Uterus (tissue), 4 donors: ENCODE results near the gene KRT5. TPM values are rescaled to one million over a fixed set of nuclear protein-coding genes. Genes with fewer than 3 reads are reported as not detected.

Experiments
- DNase-seq, 2 donors: peaks; one replicate each; pipeline ENCODE4 v3.0.0-alpha.2; 2019 to 2020
- H3K27ac ChIP-seq, 2 donors: fragments of 200-600 bp; sonication (generic); 1 replicate in 1 of 2; 2 replicates in 1 of 2; pipeline ENCODE4 v1.5.1; 2016 to 2018
- H3K27me3 ChIP-seq, 2 donors: fragments of 200-600 bp; sonication (generic); one replicate each; pipeline ENCODE4 v1.5.1; 2018 to 2019; ENCODE audit warnings: control low read depth in 1 of 2
- H3K36me3 ChIP-seq, 2 donors: fragments of 200-600 bp; sonication (generic); one replicate each; pipeline ENCODE4 v1.5.1; 2019; ENCODE audit warnings: control low read depth in 1 of 2
- H3K4me1 ChIP-seq, 2 donors: fragments of 200-600 bp; sonication (generic); one replicate each; pipeline ENCODE4 v1.5.1; 2018 to 2019; ENCODE audit warnings: control low read depth in 1 of 2
- H3K4me3 ChIP-seq, 2 donors: fragments of 200-600 bp; sonication (generic); 1 replicate in 1 of 2; 2 replicates in 1 of 2; pipeline ENCODE4 v1.5.1; 2018 to 2019; ENCODE audit warnings: mild to moderate bottlenecking in 1 of 2
- H3K9me3 ChIP-seq, 2 donors: fragments of 200-600 bp; sonication (generic); one replicate each; pipeline ENCODE4 v1.5.1; 2019; ENCODE audit warnings: control low read depth in 1 of 2
- CTCF ChIP-seq, 4 experiments: fragments of 200-600 bp in 2 of 4; fragments of 450-650 bp in 2 of 4; sonication (generic) in 2 of 4; IDR thresholded peaks; one replicate each; pipeline ENCODE4 v1.5.1; 2016 to 2019; ENCODE audit warnings: antibody characterized with exemption in 4 of 4, mild to moderate bottlenecking in 2 of 4, moderate library complexity in 1 of 4
- POLR2A ChIP-seq, 2 donors: fragments of 450-650 bp; IDR thresholded peaks; one replicate each; pipeline ENCODE4 v1.6.1; 2016; ENCODE audit warnings: antibody characterized with exemption in 2 of 2, mild to moderate bottlenecking in 1 of 2, moderate library complexity in 1 of 2
- intact Hi-C: fragments of 100-400 bp; cut with DNase I; formaldehyde crosslinking; loops from one replicate; pipeline ENCODE4 v1.15.1; 2023; ENCODE audit warnings: low total_unique reads
- total RNA-seq, 4 donors: library from RNA; depleted of rRNA in 3 of 4; stranded (reverse); fragments of >200 nt in 3 of 4; gene quantifications; one replicate each; pipeline versions ENCODE4 v1.1.0 to v1.2.4, GENCODE V29; 2014 to 2023
- donor health status: DM: yes; HTN: yes; CAD: no.

Gene KRT5
- total RNA-seq, 4 donors from 2014 or later = 2.0 to 33.7 TPM; not detected in 2

DNA sequence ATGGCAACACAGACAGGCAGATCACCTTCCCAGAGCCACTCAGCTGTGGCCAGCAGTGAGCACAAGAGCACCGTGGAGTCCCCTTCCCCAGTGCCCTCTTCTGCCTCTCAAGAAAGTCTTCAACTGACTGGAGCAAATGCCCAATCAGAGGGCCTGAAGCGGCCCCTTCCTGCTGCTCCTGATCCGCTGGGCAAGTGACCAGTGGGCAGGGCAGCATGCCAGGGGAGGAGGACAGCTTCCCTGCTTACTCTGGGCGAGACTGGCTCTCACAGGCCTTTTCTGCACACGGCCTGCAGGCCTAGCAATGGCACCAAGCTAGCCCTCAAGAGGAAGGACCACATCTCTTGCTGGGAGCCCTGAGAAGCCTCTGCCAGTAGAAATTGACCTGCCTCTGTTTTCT lies 31.9 kb upstream of the KRT5 start:
- TF ChIP-seq CTCF (IDR thresholded peaks at IDR 0.05) (no peak), POLR2A (IDR thresholded peaks at IDR 0.05) (no peak)
- H3K27ac ChIP-seq = no peak overlapping the region
- no peaks in the 10 kb centered on the region for H3K36me3 ChIP-seq

GRCh38 chr12:52551216-52551865 lies 31.1 kb upstream of the KRT5 start:
- DNase-seq = no peak
- TF ChIP-seq POLR2A (IDR thresholded peaks at IDR 0.05) (no peak), CTCF (IDR thresholded peaks at IDR 0.05) (no peak)
- Histone ChIP-seq H3K27me3 (no peaks in the 10 kb centered on the region), H3K4me1 (no peaks in the 10 kb centered on the region), H3K36me3 (no peaks in the 10 kb centered on the region), H3K4me3 (no peak overlapping the region), H3K27ac (no peak overlapping the region), H3K9me3 (no peaks in the 10 kb centered on the region)
- intact Hi-C loops = no loop called here

More for the DNA sequence above, 31.9 kb upstream of the KRT5 start:
- no peaks in the 10 kb centered on the region for H3K9me3 ChIP-seq
- H3K4me3 ChIP-seq = no peak overlapping the region
- no peaks in the 10 kb centered on the region for H3K27me3 ChIP-seq
- DNase-seq = no peak
- intact Hi-C loops = no loop called here
- H3K4me1 ChIP-seq = no peaks in the 10 kb centered on the region

DNA sequence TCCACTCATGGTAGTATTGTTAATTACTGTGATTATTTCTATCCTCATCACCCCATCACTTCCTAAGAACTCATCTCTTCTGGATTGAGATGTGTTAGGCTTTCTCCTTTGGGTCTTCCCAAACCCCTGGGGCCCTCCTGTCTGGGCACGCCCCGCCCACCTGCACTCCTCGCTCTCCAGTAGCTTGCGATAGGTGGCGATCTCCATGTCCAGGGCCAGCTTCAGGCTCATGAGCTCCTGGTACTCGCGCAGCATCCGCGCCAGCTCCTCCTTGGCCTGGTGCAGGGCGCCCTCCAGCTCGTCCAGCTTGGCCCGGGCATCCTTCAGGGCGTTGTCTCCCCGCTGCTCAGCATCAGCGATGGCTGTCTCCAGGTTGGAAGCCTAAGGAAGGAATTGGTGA lies 25.9 kb upstream of the KRT5 start:
- no peaks in the 10 kb centered on the region for H3K4me1 ChIP-seq
- no peak overlapping the region for H3K4me3 ChIP-seq
- no peak overlapping the region for H3K27ac ChIP-seq
- H3K9me3 ChIP-seq = no peaks in the 10 kb centered on the region
- DNase-seq = no peak
- H3K36me3 ChIP-seq = no peaks in the 10 kb centered on the region
- TF ChIP-seq POLR2A (IDR thresholded peaks at IDR 0.05) = no peak
- intact Hi-C loops = no loop called here
- no peaks in the 10 kb centered on the region for H3K27me3 ChIP-seq

DNA sequence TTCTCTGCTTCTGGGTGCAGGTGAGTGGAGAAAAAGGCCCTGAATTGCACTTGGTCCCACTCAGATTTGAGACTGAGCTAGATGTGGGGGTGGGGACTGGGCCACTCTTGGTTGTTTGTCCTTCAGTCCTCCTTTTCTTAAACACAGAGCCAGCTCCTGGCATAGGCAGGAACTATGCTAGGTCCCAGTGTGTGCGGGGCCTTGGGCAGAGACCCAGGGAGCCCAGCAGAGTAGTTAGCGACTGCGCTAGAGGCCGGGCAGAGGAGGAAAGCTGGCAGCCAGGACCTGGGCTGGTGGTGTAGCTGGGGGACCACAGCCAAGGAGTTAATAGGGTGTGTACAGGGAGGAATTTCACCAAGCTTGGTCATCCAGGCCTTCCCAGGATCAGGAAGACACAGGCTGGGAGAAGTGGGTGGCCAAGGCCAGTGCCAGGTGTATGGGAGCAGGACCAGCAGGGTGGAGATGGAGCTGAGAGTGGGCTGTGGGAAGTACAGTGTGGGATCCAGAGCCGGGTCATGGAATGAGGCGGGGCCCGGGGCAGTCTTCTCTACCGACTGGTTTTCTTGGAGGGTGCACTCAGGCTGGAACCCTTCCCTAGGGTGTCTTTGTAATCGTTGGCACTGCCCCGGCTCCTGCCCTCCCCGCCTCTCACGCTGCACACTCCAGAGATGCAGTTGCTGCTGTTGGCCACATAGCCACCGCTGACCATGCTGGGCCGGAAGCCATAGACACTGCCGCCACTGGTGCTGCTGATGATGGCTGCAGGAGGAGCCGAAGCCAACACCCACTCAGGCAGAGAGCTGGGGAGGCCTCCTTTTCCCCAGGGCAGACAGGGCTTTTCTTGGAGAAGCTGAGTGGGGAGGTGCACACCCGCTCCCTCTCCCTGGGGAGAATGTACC lies 24.0 kb upstream of the KRT5 start:
- intact Hi-C loops = no loop called here
- no peak overlapping the region for H3K4me3 ChIP-seq
- H3K27ac ChIP-seq = no peak overlapping the region

GRCh38 chr12:52542785-52543318 lies 22.7 kb upstream of the KRT5 start:
- no peaks in the 10 kb centered on the region for H3K4me1 ChIP-seq
- TF ChIP-seq CTCF (IDR thresholded peaks at IDR 0.05) (no peak), POLR2A (IDR thresholded peaks at IDR 0.05) (no peak)
- no peaks in the 10 kb centered on the region for H3K9me3 ChIP-seq
- intact Hi-C loops = no loop called here
- no peak overlapping the region for H3K27ac ChIP-seq
- no peaks in the 10 kb centered on the region for H3K27me3 ChIP-seq
- no peaks in the 10 kb centered on the region for H3K36me3 ChIP-seq
- H3K4me3 ChIP-seq = no peak overlapping the region
- no peak for DNase-seq

More for the DNA sequence above, 24.0 kb upstream of the KRT5 start:
- no peak for DNase-seq
- H3K4me1 ChIP-seq = no peaks in the 10 kb centered on the region
- TF ChIP-seq CTCF (IDR thresholded peaks at IDR 0.05) (no peak), POLR2A (IDR thresholded peaks at IDR 0.05) (no peak)
- no peaks in the 10 kb centered on the region for H3K27me3 ChIP-seq
- H3K9me3 ChIP-seq = no peaks in the 10 kb centered on the region
- H3K36me3 ChIP-seq = no peaks in the 10 kb centered on the region
